Measurements from ENCODE around the gene RPS13.
"Not testable (repeated sequence)": the region's sequence is repeated elsewhere in the genome, so short reads cannot be mapped to it uniquely, and the experiment has no call there.

The RPS13 gene

DNA sequence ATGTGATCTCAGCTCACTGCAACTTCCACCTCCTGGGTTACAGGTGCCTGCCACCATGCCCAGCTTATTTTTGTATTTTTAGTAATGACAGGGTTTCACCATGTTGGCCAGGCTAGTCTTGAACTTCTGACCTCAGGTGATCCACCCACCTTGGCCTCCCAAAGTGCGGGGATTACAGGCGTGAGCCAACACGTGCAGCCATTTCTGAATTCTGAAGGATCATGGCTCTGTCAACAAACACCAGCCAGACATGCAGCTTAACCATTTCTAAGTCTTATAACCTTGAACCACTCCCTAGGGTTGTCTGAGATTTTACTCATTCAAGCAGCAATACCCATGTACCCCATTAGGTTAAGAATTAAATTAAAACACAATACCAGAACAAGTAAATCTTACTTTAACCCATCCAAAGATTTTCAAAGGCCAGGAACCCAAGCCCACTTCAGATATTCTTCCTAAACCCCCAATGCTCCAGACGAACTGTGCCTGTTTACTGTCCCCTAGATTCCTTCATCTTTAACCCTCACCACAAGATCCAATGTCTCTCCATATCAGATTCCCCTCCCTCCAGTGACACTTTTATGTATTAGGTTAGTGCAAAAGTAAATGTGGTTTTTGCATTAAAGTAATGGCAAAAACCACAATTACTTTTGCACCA, 4.0 kb downstream of the RPS13 start:
- no peak overlapping the region for H3K4me3 ChIP-seq (ENCODE audit: low read length)
- no peak overlapping the region for H2AFZ ChIP-seq (ENCODE audit: low read depth, low read length)
- peaks cover 18% of the 10 kb centered on the region for H3K4me1 ChIP-seq (ENCODE audit: insufficient read depth, low read length)
- H3K36me3 ChIP-seq (ENCODE audit: insufficient read depth, low read length): peaks cover 29% of the 10 kb centered on the region
- no peaks in the 10 kb centered on the region for H3K9me3 ChIP-seq (ENCODE audit: low read length)
- no peaks in the 10 kb centered on the region for H3K27me3 ChIP-seq (ENCODE audit: insufficient read depth, low read length)

GRCh38 chr11:17067417-17067816, 10.1 kb downstream of the RPS13 start:
- H2AFZ ChIP-seq (ENCODE audit: low read depth, low read length): no peak overlapping the region
- H3K9me3 ChIP-seq (ENCODE audit: low read length): no peaks in the 10 kb centered on the region
- H3K4me1 ChIP-seq (ENCODE audit: insufficient read depth, low read length): no peaks in the 10 kb centered on the region
- H3K4me3 ChIP-seq (ENCODE audit: low read length): no peak overlapping the region
- no peaks in the 10 kb centered on the region for H3K36me3 ChIP-seq (ENCODE audit: insufficient read depth, low read length)
- no peaks in the 10 kb centered on the region for H3K27me3 ChIP-seq (ENCODE audit: insufficient read depth, low read length)

DNA sequence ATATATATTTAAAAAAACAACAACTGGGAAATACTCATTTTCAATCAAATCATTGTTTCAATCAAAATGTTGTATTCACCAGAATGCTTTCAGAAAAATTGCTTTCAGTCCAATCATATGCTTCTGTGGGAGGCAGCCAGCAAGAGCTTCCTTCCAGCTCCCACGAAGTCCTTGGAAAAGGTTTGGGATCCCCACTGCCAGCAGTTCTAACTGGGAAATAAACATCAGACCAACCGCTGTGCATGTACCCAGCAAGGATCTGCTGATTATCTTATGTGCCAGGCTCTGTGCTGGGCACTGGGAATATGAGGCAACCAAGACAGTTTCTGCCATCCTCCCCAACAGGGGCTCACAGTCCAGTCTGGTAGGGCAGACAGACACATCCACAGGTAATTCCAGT, 10.8 kb downstream of the RPS13 start:
- Histone ChIP-seq H2AFZ (ENCODE audit: low read depth, low read length) (no peak overlapping the region), H3K27me3 (ENCODE audit: insufficient read depth, low read length) (no peaks in the 10 kb centered on the region), H3K9me3 (ENCODE audit: low read length) (no peaks in the 10 kb centered on the region), H3K4me1 (ENCODE audit: insufficient read depth, low read length) (no peaks in the 10 kb centered on the region), H3K4me3 (ENCODE audit: low read length) (no peak overlapping the region), H3K36me3 (ENCODE audit: insufficient read depth, low read length) (no peaks in the 10 kb centered on the region)

DNA sequence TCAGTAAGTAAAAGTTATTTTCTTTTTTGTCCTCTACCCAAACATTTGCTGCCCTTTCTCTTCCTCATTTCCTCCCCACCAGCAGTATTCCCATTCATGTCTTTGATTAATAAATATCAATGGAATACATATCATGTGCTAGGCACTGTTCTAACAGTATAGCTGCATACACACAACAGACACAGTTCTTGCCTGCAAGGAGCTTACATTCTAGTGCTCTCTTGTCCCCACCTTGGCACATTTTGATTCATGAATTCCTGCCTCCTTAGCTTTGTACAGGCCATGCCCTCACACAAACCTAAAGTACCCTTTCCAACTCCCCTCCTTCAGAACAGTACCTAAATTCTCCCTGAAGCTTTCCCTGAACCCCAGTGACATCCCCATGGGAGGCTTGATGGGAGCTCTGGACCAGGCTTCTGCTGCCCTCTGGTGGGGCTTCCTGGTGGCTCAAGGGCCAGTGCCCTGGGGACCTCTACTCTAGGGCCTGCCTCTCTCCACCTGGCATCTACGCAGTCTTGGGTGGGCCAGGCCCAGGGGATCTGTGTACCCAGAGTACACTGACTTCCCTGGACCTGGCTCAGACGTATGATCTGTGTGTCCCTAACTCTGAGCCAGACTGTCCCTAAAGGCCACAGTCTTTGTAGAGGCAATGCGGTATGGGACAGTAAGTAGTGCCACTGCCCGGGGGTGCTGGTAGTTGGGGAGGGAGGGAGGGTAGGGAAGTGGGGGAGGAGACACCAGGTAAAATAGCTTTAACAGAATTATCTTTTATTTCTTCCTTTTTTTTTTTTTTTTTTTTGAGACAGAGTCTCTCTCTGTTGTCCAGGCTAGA, 14.1 kb downstream of the RPS13 start:
- Histone ChIP-seq H3K4me1 (ENCODE audit: insufficient read depth, low read length) (no peaks in the 10 kb centered on the region), H3K27me3 (ENCODE audit: insufficient read depth, low read length) (no peaks in the 10 kb centered on the region), H3K36me3 (ENCODE audit: insufficient read depth, low read length) (no peaks in the 10 kb centered on the region), H2AFZ (ENCODE audit: low read depth, low read length) (no peak overlapping the region), H3K4me3 (ENCODE audit: low read length) (no peak overlapping the region), H3K9me3 (ENCODE audit: low read length) (no peaks in the 10 kb centered on the region)

DNA sequence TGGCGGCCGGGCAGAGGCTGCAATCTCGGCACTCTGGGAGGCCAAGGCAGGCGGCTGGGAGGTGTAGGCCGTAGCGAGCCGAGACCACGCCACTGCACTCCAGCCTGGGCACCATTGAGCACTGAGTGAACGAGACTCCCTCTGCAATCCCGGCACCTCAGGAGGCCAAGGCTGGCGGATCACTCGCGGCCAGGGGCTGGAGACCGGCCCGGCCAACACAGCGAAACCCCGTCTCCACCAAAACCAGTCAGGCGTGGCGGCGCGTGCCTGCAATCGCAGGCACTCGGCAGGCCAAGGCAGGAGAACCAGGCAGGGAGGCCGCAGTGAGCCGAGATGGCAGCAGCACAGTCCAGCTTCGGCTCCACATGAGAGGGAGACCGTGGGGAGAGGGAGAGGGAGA, 26.3 kb downstream of the RPS13 start:
- H3K9me3 ChIP-seq (ENCODE audit: low read length); H3K27me3 ChIP-seq (ENCODE audit: insufficient read depth, low read length); H3K36me3 ChIP-seq (ENCODE audit: insufficient read depth, low read length); H3K4me1 ChIP-seq (ENCODE audit: insufficient read depth, low read length); H2AFZ ChIP-seq (ENCODE audit: low read depth, low read length); H3K4me3 ChIP-seq (ENCODE audit: low read length): not testable (repeated sequence)

- not testable (repeated sequence) for H2AFZ ChIP-seq (ENCODE audit: low read depth, low read length); H3K9me3 ChIP-seq (ENCODE audit: low read length); H3K4me1 ChIP-seq (ENCODE audit: insufficient read depth, low read length); H3K4me3 ChIP-seq (ENCODE audit: low read length); H3K36me3 ChIP-seq (ENCODE audit: insufficient read depth, low read length); H3K27me3 ChIP-seq (ENCODE audit: insufficient read depth, low read length)
Measured at GRCh38 chr11:17048491-17048890, 29.0 kb downstream of the RPS13 start.

- Histone ChIP-seq H3K4me1 (ENCODE audit: insufficient read depth, low read length) (no peaks in the 10 kb centered on the region), H2AFZ (ENCODE audit: low read depth, low read length) (no peak overlapping the region), H3K4me3 (ENCODE audit: low read length) (no peak overlapping the region), H3K9me3 (ENCODE audit: low read length) (no peaks in the 10 kb centered on the region), H3K36me3 (ENCODE audit: insufficient read depth, low read length) (no peaks in the 10 kb centered on the region), H3K27me3 (ENCODE audit: insufficient read depth, low read length) (no peaks in the 10 kb centered on the region)
Measured at GRCh38 chr11:17046690-17047089, 30.8 kb downstream of the RPS13 start.

DNA sequence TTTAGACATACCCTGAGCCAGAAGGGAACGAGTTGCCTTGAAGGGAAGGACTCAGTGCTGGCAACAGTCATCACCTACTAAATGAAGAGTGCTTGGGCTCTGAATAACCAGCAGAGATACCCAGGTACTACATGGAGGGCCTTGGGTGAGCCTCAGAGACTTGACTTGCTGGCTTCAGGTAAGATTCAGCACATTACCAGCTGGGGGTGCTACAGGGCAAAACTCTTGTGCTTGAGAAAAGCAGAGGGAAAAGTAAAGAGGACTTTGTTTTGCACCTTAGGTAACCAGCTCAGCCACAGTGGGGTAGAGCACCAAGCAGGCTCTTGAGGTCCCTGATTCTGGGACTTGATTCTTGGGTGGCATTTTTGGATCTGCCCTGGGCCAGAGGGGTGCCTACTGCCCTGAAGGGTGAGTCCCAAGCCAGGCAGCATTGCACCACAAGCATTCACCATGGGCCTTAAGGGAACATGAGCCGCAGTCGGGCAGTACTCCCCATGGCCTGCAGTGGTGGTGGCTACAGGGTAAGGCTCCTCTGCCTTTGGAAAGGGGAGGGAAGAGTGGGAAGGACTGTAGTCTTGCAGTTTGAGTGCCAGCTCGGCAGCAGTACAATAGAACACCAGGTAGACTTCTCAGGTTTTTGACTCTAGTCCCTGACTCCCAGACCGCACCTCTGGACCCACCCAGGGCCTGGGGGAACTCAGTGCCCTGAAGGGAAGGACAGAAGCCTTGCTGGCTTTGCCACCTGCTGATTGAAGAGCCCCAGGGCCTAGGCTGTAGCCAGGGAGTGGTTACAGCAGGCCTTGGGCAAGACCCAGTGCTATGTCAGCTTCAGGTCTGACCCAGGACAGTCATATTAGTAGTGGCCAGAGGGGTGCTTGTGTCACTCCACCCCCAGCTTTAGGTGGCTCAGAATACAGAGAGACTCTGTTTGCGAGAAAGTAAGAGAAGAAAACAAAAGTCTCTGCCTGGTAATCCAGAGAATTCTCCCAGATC, 40.5 kb downstream of the RPS13 start:
- Histone ChIP-seq H3K9me3 (ENCODE audit: low read length) (peaks cover 13% of the 10 kb centered on the region), H2AFZ (ENCODE audit: low read depth, low read length) (no peak overlapping the region), H3K4me3 (ENCODE audit: low read length) (no peak overlapping the region), H3K36me3 (ENCODE audit: insufficient read depth, low read length) (no peaks in the 10 kb centered on the region), H3K27me3 (ENCODE audit: insufficient read depth, low read length) (no peaks in the 10 kb centered on the region), H3K4me1 (ENCODE audit: insufficient read depth, low read length) (no peaks in the 10 kb centered on the region)

DNA sequence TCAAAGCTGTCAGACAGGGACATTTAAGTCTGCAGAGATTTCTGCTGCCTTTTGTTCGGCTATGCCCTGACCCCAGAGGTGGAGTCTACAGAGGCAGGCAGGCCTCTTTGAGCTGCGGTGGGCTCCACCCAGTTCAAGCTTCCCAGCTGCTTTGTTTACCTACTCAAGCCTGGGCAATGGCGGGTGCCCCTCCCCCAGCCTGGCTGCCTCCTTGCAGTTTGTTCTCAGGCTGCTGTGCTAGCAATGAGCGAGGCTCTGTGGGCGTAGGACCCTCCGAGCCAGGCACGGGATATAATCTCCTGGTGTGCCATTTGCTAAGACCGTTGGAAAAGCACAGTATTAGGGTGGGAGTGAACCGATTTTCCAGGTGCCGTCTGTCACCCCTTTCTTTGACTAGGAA, 43.4 kb downstream of the RPS13 start:
- H3K4me3 ChIP-seq (ENCODE audit: low read length); H3K36me3 ChIP-seq (ENCODE audit: insufficient read depth, low read length); H3K27me3 ChIP-seq (ENCODE audit: insufficient read depth, low read length); H2AFZ ChIP-seq (ENCODE audit: low read depth, low read length); H3K4me1 ChIP-seq (ENCODE audit: insufficient read depth, low read length): not testable (repeated sequence)
- peaks cover 13% of the 10 kb centered on the region for H3K9me3 ChIP-seq (ENCODE audit: low read length)

- Histone ChIP-seq H3K4me1 (ENCODE audit: insufficient read depth, low read length) (no peaks in the 10 kb centered on the region), H3K27me3 (ENCODE audit: insufficient read depth, low read length) (no peaks in the 10 kb centered on the region), H2AFZ (ENCODE audit: low read depth, low read length) (no peak overlapping the region), H3K36me3 (ENCODE audit: insufficient read depth, low read length) (no peaks in the 10 kb centered on the region), H3K9me3 (ENCODE audit: low read length) (no peaks in the 10 kb centered on the region), H3K4me3 (ENCODE audit: low read length) (no peak overlapping the region)
Measured at GRCh38 chr11:17026487-17027082, 50.9 kb downstream of the RPS13 start.

GRCh38 chr11:17024924-17025323, 52.5 kb downstream of the RPS13 start:
- no peak overlapping the region for H2AFZ ChIP-seq (ENCODE audit: low read depth, low read length)
- H3K36me3 ChIP-seq (ENCODE audit: insufficient read depth, low read length): no peaks in the 10 kb centered on the region
- H3K4me1 ChIP-seq (ENCODE audit: insufficient read depth, low read length): no peaks in the 10 kb centered on the region
- no peaks in the 10 kb centered on the region for H3K9me3 ChIP-seq (ENCODE audit: low read length)
- no peaks in the 10 kb centered on the region for H3K27me3 ChIP-seq (ENCODE audit: insufficient read depth, low read length)
- no peak overlapping the region for H3K4me3 ChIP-seq (ENCODE audit: low read length)

Data from neuron (in vitro differentiated cells).